DOHH2 (cell line): ENCODE measurements around the gene MYLIP.

Source experiments
- H3F3A ChIP-seq: fragments of 200-600 bp; sonication (generic), shearing (Covaris generic); 2 replicates; pipeline ENCODE4 v1.6.0; 2016; ENCODE audit warnings: antibody characterized with exemption, mild to moderate bottlenecking; ENCODE audit not compliant: control insufficient read depth, insufficient read depth
- H3K27ac ChIP-seq: fragments of 200-600 bp; sonication (generic); 2 replicates; pipeline ENCODE4 v1.5.1; 2014; ENCODE audit warnings: low read depth, mild to moderate bottlenecking, low read length, moderate library complexity
- H3K27me3 ChIP-seq: fragments of 200-600 bp; sonication (generic); 2 replicates; pipeline ENCODE4 v1.6.1; 2014; ENCODE audit warnings: mild to moderate bottlenecking, low read length, mixed read lengths; ENCODE audit not compliant: control insufficient read depth
- H3K36me3 ChIP-seq: fragments of 200-600 bp; sonication (generic); 2 replicates; pipeline ENCODE4 v1.6.1; 2014; ENCODE audit warnings: mild to moderate bottlenecking, low read length, moderate library complexity, mixed read lengths; ENCODE audit not compliant: control insufficient read depth
- H3K4me1 ChIP-seq: fragments of 200-600 bp; sonication (generic); 2 replicates; pipeline ENCODE4 v1.6.1; 2014; ENCODE audit warnings: mild to moderate bottlenecking, low read length, mixed read lengths; ENCODE audit not compliant: control insufficient read depth
- H3K4me2 ChIP-seq: fragments of 200-600 bp; sonication (generic); 2 replicates; pipeline ENCODE4 v1.6.0; 2014; ENCODE audit warnings: mild to moderate bottlenecking, low read length, moderate library complexity
- H3K4me3 ChIP-seq: fragments of 200-600 bp; sonication (generic); 2 replicates; pipeline ENCODE4 v1.5.1; 2014; ENCODE audit warnings: mild to moderate bottlenecking, low read length, mixed read lengths
- H3K79me2 ChIP-seq: fragments of 200-600 bp; sonication (generic); 2 replicates; pipeline ENCODE4 v1.6.1; 2014; ENCODE audit warnings: mild to moderate bottlenecking, low read length, mixed read lengths; ENCODE audit not compliant: control insufficient read depth
- H3K9me2 ChIP-seq: fragments of 200-600 bp; sonication (generic); replicated peaks from 2 replicates; pipeline ENCODE4 v1.6.1; 2014; ENCODE audit warnings: mild to moderate bottlenecking, low read length, mixed read lengths; ENCODE audit not compliant: control insufficient read depth
- H3K9me3 ChIP-seq: fragments of 200-600 bp; sonication (generic); 2 replicates; pipeline ENCODE4 v1.6.1; 2014; ENCODE audit warnings: antibody characterized with exemption, low read length, mixed read lengths; ENCODE audit not compliant: control insufficient read depth, insufficient read depth
- H4K20me1 ChIP-seq: fragments of 200-600 bp; sonication (generic); 2 replicates; pipeline ENCODE4 v1.6.0; 2014; ENCODE audit warnings: low read depth, mild to moderate bottlenecking, antibody characterized with exemption, low read length, moderate library complexity; ENCODE audit not compliant: control insufficient read depth, insufficient read depth
- EZH2phosphoT487 ChIP-seq: fragments of 200-600 bp; sonication (generic); IDR thresholded peaks from 2 replicates; pipeline ENCODE4 v1.6.1; 2017; ENCODE audit warnings: borderline replicate concordance, mild to moderate bottlenecking, antibody characterized with exemption, low read length, moderate library complexity, mixed read lengths
- TF ChIP-seq, protein P1 (sequence below): fragments of 200-600 bp; sonication (generic); IDR thresholded peaks from one replicate; pipeline ENCODE4 v1.5.1; 2014; ENCODE audit warnings: antibody characterized with exemption, mild to moderate bottlenecking, low read depth, low read length; ENCODE audit not compliant: poor library complexity, severe bottlenecking

The MYLIP gene

DNA sequence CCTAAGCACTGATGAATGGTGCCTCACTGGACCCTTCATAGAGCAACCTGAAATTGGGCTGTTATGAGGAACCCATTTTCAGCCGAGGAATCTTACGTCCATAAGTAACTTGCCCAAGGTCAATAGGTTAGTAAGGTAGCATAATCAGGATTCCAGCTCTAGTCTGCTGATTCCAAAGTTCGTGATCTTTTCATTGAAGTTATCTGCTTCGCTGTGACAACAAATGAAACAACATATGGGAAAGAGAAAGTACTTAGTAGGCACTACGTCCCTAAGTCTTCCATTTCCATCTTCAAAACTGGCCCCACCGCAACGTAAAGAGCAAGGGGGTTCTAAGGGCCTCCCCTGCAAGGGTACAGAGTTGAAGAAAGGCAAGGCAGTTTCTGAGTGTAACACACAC lies 49.5 kb downstream of the MYLIP start:
- Histone ChIP-seq H3K9me3 (peaks cover 6% of the 10 kb centered on the region; the same call in 1 of the 2 replicates), H3K4me2 (no peak overlapping the region), H3K4me1 (peaks cover 18% of the 10 kb centered on the region), H3K9me2 (no peaks in the 10 kb centered on the region), H3K36me3 (no peaks in the 10 kb centered on the region), H3K79me2 (no peaks in the 10 kb centered on the region), H3K4me3 (no peak overlapping the region), H4K20me1 (no peaks in the 10 kb centered on the region), H3K27me3 (no peaks in the 10 kb centered on the region), H3K27ac (no peak overlapping the region), H3F3A (no peaks in the 10 kb centered on the region)
- TF ChIP-seq EZH2phosphoT487: no peak
- TF ChIP-seq, protein P1, sequence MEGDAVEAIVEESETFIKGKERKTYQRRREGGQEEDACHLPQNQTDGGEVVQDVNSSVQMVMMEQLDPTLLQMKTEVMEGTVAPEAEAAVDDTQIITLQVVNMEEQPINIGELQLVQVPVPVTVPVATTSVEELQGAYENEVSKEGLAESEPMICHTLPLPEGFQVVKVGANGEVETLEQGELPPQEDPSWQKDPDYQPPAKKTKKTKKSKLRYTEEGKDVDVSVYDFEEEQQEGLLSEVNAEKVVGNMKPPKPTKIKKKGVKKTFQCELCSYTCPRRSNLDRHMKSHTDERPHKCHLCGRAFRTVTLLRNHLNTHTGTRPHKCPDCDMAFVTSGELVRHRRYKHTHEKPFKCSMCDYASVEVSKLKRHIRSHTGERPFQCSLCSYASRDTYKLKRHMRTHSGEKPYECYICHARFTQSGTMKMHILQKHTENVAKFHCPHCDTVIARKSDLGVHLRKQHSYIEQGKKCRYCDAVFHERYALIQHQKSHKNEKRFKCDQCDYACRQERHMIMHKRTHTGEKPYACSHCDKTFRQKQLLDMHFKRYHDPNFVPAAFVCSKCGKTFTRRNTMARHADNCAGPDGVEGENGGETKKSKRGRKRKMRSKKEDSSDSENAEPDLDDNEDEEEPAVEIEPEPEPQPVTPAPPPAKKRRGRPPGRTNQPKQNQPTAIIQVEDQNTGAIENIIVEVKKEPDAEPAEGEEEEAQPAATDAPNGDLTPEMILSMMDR: no peak

DNA sequence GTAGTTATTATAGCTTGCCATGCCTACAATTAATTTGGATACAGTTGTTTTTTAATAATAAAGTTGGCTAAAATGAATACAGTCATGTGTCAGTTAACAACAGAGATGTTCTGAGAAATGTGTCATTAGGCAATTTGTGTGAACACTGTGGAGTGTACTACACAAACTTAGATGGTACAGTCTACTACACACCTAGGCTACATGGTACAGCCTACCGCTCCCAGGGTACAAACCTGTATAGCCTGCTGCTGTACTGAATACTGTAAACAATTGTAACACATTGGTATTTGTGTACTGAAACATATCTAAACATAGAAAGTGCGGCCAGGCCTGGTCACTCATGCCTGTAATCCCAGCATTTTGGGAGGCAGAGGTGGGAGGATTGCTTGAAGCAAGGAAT lies 50.2 kb downstream of the MYLIP start:
- Histone ChIP-seq H3K4me3 (no peak overlapping the region), H3K27ac (no peak overlapping the region), H3K36me3 (no peaks in the 10 kb centered on the region), H3K4me1 (peaks cover 19% of the 10 kb centered on the region), H3K4me2 (no peak overlapping the region), H3K9me2 (no peaks in the 10 kb centered on the region), H4K20me1 (no peaks in the 10 kb centered on the region), H3F3A (no peaks in the 10 kb centered on the region), H3K79me2 (no peaks in the 10 kb centered on the region), H3K9me3 (peaks cover 6% of the 10 kb centered on the region; the same call in 1 of the 2 replicates), H3K27me3 (no peaks in the 10 kb centered on the region)
- TF ChIP-seq, protein P1: no peak
- no peak for TF ChIP-seq EZH2phosphoT487

DNA sequence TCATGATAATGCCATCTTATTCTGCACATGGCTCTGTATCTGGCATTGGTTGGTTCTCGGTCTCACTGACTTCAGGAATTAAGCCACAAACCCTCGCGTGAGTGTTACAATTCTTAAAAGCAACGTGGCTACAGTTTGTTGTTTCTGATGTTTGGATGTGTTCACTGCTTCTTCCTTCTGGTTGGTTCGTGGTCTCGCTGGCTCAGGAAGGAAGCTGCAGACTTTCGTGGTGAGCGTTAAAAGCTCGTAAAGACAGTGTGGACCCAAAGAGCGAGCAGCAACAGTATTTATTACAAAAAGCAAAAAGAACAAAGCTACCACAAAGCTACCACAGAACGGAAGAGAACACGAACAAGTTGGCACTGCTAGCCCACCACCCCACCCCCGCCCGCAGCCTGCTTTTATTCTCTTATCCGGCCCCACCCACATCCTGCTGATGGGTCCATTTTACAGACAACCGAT lies 51.1 kb downstream of the MYLIP start:
- no peaks in the 10 kb centered on the region for H3K27me3 ChIP-seq
- no peaks in the 10 kb centered on the region for H3K9me2 ChIP-seq
- H3K36me3 ChIP-seq: no peaks in the 10 kb centered on the region
- H3F3A ChIP-seq: no peaks in the 10 kb centered on the region
- H3K27ac ChIP-seq: no peak overlapping the region
- H3K4me2 ChIP-seq: no peak overlapping the region
- no peaks in the 10 kb centered on the region for H3K79me2 ChIP-seq
- H3K9me3 ChIP-seq: peaks cover 6% of the 10 kb centered on the region; the same call in 1 of the 2 replicates
- no peak overlapping the region for H3K4me3 ChIP-seq
- H3K4me1 ChIP-seq: peaks cover 20% of the 10 kb centered on the region
- no peak for TF ChIP-seq EZH2phosphoT487
- TF ChIP-seq, protein P1: no peak
- H4K20me1 ChIP-seq: no peaks in the 10 kb centered on the region
